Measurements from ENCODE around the gene IARS1.

DNA sequence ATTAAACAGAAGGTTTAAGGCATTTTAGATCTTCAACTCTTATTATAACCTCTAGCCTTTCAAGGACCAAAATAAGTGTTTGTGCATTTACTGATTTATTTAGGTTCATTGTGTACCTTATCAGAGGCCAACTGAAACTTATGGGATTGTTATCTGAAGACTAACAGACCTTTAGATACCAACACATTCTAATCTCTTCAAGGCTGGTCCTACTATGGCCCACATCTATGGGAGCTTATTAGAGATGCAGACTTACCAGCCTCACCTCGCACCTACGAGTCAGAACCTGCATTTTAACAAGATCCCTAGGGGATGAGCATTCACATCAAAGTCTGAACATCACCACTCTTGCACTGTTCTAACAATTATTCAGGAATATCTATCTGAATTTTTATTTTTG, 1.9 kb downstream of the IARS1 start:
- TF ChIP-seq, protein P1, sequence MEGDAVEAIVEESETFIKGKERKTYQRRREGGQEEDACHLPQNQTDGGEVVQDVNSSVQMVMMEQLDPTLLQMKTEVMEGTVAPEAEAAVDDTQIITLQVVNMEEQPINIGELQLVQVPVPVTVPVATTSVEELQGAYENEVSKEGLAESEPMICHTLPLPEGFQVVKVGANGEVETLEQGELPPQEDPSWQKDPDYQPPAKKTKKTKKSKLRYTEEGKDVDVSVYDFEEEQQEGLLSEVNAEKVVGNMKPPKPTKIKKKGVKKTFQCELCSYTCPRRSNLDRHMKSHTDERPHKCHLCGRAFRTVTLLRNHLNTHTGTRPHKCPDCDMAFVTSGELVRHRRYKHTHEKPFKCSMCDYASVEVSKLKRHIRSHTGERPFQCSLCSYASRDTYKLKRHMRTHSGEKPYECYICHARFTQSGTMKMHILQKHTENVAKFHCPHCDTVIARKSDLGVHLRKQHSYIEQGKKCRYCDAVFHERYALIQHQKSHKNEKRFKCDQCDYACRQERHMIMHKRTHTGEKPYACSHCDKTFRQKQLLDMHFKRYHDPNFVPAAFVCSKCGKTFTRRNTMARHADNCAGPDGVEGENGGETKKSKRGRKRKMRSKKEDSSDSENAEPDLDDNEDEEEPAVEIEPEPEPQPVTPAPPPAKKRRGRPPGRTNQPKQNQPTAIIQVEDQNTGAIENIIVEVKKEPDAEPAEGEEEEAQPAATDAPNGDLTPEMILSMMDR (IDR thresholded peaks at IDR 0.05): no peak
- TF ChIP-seq ZFX (IDR thresholded peaks at IDR 0.05; ENCODE audit: borderline replicate concordance): no peak

Measured in 22Rv1 (cell line).